Karpas-422 (cell line): Measurements from ENCODE around the gene DLAT. TPM values are rescaled to one million over a fixed set of nuclear protein-coding genes. Genes with fewer than 3 reads are reported as not detected.
"Not testable (repeated sequence)": the region's sequence is repeated elsewhere in the genome, so short reads cannot be mapped to it uniquely, and the experiment has no call there.

Source experiments
- DNase-seq: peaks from one replicate; pipeline ENCODE4 v3.0.0-alpha.2; 2015
- H2AFZ ChIP-seq: fragments of 200-600 bp; sonication (generic); 2 replicates; pipeline ENCODE4 v1.6.1; 2014; ENCODE audit warnings: antibody characterized with exemption, low read length, mixed read lengths
- H3K27ac ChIP-seq: fragments of 200-600 bp; sonication (generic); 2 replicates; pipeline ENCODE4 v1.5.1; 2014; ENCODE audit warnings: mild to moderate bottlenecking, low read length, moderate library complexity
- H3K27me3 ChIP-seq: fragments of 200-600 bp; sonication (generic); 2 replicates; pipeline ENCODE4 v1.6.1; 2014; ENCODE audit warnings: low read length, mixed read lengths
- H3K36me3 ChIP-seq: fragments of 200-600 bp; sonication (generic); 2 replicates; pipeline ENCODE4 v1.6.1; 2014; ENCODE audit warnings: low read length, mixed read lengths; ENCODE audit not compliant: insufficient read depth
- H3K4me1 ChIP-seq: fragments of 200-600 bp; sonication (generic); 2 replicates; pipeline ENCODE4 v1.6.1; 2014; ENCODE audit warnings: mild to moderate bottlenecking, low read length, mixed read lengths
- H3K4me2 ChIP-seq: fragments of 200-600 bp; sonication (generic); 2 replicates; pipeline ENCODE4 v1.6.1; 2014; ENCODE audit warnings: low read length, low read depth, mild to moderate bottlenecking; ENCODE audit not compliant: poor library complexity, severe bottlenecking
- H3K4me3 ChIP-seq: fragments of 200-600 bp; sonication (generic); 2 replicates; pipeline ENCODE4 v1.5.1; 2014; ENCODE audit warnings: mild to moderate bottlenecking, antibody characterized with exemption, low read length, mixed read lengths
- H3K79me2 ChIP-seq: fragments of 200-600 bp; sonication (generic); 2 replicates; pipeline ENCODE4 v1.6.1; 2014; ENCODE audit warnings: mild to moderate bottlenecking, low read length, mixed read lengths
- H3K9ac ChIP-seq: fragments of 200-600 bp; sonication (generic); 2 replicates; pipeline ENCODE4 v1.6.0; 2014; ENCODE audit warnings: low read length
- H3K9me2 ChIP-seq: fragments of 200-600 bp; sonication (generic), shearing (Covaris generic); replicated peaks from 2 replicates; pipeline ENCODE4 v1.6.0; 2014; ENCODE audit warnings: mild to moderate bottlenecking, low read length, moderate library complexity; ENCODE audit not compliant: insufficient read depth
- H3K9me3 ChIP-seq: fragments of 300-700, 200-600 bp; sonication (generic); 2 replicates; pipeline ENCODE4 v1.6.1; 2014; ENCODE audit warnings: low read length, mixed read lengths
- H4K20me1 ChIP-seq: fragments of 200-600 bp; sonication (generic); 2 replicates; pipeline ENCODE4 v1.6.1; 2014; ENCODE audit warnings: mild to moderate bottlenecking, antibody characterized with exemption, low read length, low read depth; ENCODE audit not compliant: insufficient read depth
- total RNA-seq: library from RNA; depleted of rRNA; stranded (reverse); fragments of >200 nt; shearing (Covaris generic); gene quantifications from 2 replicates; pipeline ENCODE4 v1.2.3, GENCODE V29; 2014; ENCODE audit warnings: low replicate concordance

Gene DLAT
- total RNA-seq, 1 experiment from 2014 or later = 39.8 TPM

GRCh38 chr11:111982019-111982464 lies 43.2 kb upstream of the DLAT start:
- H3K27ac ChIP-seq = no peak overlapping the region
- peak; percentile 79 for DNase-seq
- H4K20me1 ChIP-seq = no peaks in the 10 kb centered on the region
- H3K4me2 ChIP-seq = peak overlapping the region; percentile 32
- H3K27me3 ChIP-seq = no peaks in the 10 kb centered on the region
- H3K9ac ChIP-seq = no peak overlapping the region
- H2AFZ ChIP-seq = 0 out of 2 replicates have a peak overlapping the region, but pooled peaks have one; percentile 67
- no peak overlapping the region for H3K4me3 ChIP-seq
- H3K79me2 ChIP-seq = no peaks in the 10 kb centered on the region
- no peaks in the 10 kb centered on the region for H3K36me3 ChIP-seq
- no peaks in the 10 kb centered on the region for H3K9me3 ChIP-seq
- peaks cover 4% of the 10 kb centered on the region for H3K4me1 ChIP-seq
- H3K9me2 ChIP-seq = no peaks in the 10 kb centered on the region

GRCh38 chr11:111982541-111983186 lies 42.5 kb upstream of the DLAT start:
- Histone ChIP-seq H3K9ac (no peak overlapping the region), H3K27ac (no peak overlapping the region), H3K4me2 (peak overlapping the region; percentile 32), H2AFZ (0 out of 2 replicates have a peak overlapping the region, but pooled peaks have one; percentile 67), H3K4me3 (no peak overlapping the region), H3K36me3 (no peaks in the 10 kb centered on the region), H4K20me1 (no peaks in the 10 kb centered on the region), H3K9me3 (no peaks in the 10 kb centered on the region), H3K9me2 (no peaks in the 10 kb centered on the region), H3K27me3 (no peaks in the 10 kb centered on the region), H3K79me2 (no peaks in the 10 kb centered on the region), H3K4me1 (peaks cover 4% of the 10 kb centered on the region)
- no peak for DNase-seq

GRCh38 chr11:111983187-111983986 lies 41.8 kb upstream of the DLAT start:
- Histone ChIP-seq H3K4me2 (no peak overlapping the region), H3K9ac (no peak overlapping the region), H3K36me3 (no peaks in the 10 kb centered on the region)

GRCh38 chr11:111986589-111986988 lies 38.6 kb upstream of the DLAT start:
- H2AFZ ChIP-seq = no peak overlapping the region
- H3K4me3 ChIP-seq = no peak overlapping the region
- H3K27ac ChIP-seq = no peak overlapping the region
- no peak overlapping the region for H3K4me2 ChIP-seq
- no peaks in the 10 kb centered on the region for H3K9me2 ChIP-seq
- peaks cover 4% of the 10 kb centered on the region for H3K4me1 ChIP-seq
- H3K36me3 ChIP-seq = no peaks in the 10 kb centered on the region
- no peaks in the 10 kb centered on the region for H3K27me3 ChIP-seq
- no peak for DNase-seq
- H3K79me2 ChIP-seq = no peaks in the 10 kb centered on the region
- no peaks in the 10 kb centered on the region for H4K20me1 ChIP-seq
- no peaks in the 10 kb centered on the region for H3K9me3 ChIP-seq
- H3K9ac ChIP-seq = no peak overlapping the region

More at GRCh38 chr11:111983187-111983986, 41.8 kb upstream of the DLAT start:
- Histone ChIP-seq H2AFZ (no peak overlapping the region), H3K4me1 (peaks cover 4% of the 10 kb centered on the region), H3K27me3 (no peaks in the 10 kb centered on the region), H3K27ac (no peak overlapping the region), H4K20me1 (no peaks in the 10 kb centered on the region), H3K9me2 (no peaks in the 10 kb centered on the region), H3K4me3 (no peak overlapping the region), H3K79me2 (no peaks in the 10 kb centered on the region), H3K9me3 (no peaks in the 10 kb centered on the region)
- DNase-seq = no peak

GRCh38 chr11:111990381-111990780 lies 34.8 kb upstream of the DLAT start:
- Histone ChIP-seq H3K4me3 (no peak overlapping the region), H3K4me2 (no peak overlapping the region), H3K9ac (no peak overlapping the region), H3K27ac (no peak overlapping the region), H2AFZ (no peak overlapping the region), H3K36me3 (no peaks in the 10 kb centered on the region), H3K79me2 (no peaks in the 10 kb centered on the region), H3K9me3 (no peaks in the 10 kb centered on the region), H4K20me1 (no peaks in the 10 kb centered on the region), H3K4me1 (no peaks in the 10 kb centered on the region), H3K27me3 (no peaks in the 10 kb centered on the region), H3K9me2 (no peaks in the 10 kb centered on the region)
- DNase-seq = no peak

- H3K27ac ChIP-seq = no peak overlapping the region
- H3K4me2 ChIP-seq = no peak overlapping the region
- H4K20me1 ChIP-seq = no peaks in the 10 kb centered on the region
- no peak overlapping the region for H2AFZ ChIP-seq
- H3K4me1 ChIP-seq = no peaks in the 10 kb centered on the region
- H3K9ac ChIP-seq = no peak overlapping the region
- no peaks in the 10 kb centered on the region for H3K36me3 ChIP-seq
- DNase-seq = no peak
- H3K9me3 ChIP-seq = no peaks in the 10 kb centered on the region
- no peaks in the 10 kb centered on the region for H3K9me2 ChIP-seq
- no peaks in the 10 kb centered on the region for H3K79me2 ChIP-seq
- no peaks in the 10 kb centered on the region for H3K27me3 ChIP-seq
- no peak overlapping the region for H3K4me3 ChIP-seq
Observed at GRCh38 chr11:111992206-111992855, 32.9 kb upstream of the DLAT start.

GRCh38 chr11:111996129-111996528 lies 29.1 kb upstream of the DLAT start:
- no peaks in the 10 kb centered on the region for H3K27me3 ChIP-seq
- no peaks in the 10 kb centered on the region for H3K79me2 ChIP-seq
- no peak overlapping the region for H3K4me2 ChIP-seq
- H3K36me3 ChIP-seq = no peaks in the 10 kb centered on the region
- DNase-seq = no peak
- H3K4me1 ChIP-seq = no peaks in the 10 kb centered on the region
- no peaks in the 10 kb centered on the region for H4K20me1 ChIP-seq
- no peaks in the 10 kb centered on the region for H3K9me2 ChIP-seq
- no peaks in the 10 kb centered on the region for H3K9me3 ChIP-seq
- no peak overlapping the region for H2AFZ ChIP-seq
- H3K9ac ChIP-seq = no peak overlapping the region
- no peak overlapping the region for H3K4me3 ChIP-seq
- no peak overlapping the region for H3K27ac ChIP-seq

- DNase-seq, H3K4me1 ChIP-seq, H3K27ac ChIP-seq, H3K27me3 ChIP-seq, H3K9me2 ChIP-seq, H3K36me3 ChIP-seq, H3K9me3 ChIP-seq, H3K4me3 ChIP-seq, H3K79me2 ChIP-seq, H3K4me2 ChIP-seq, H4K20me1 ChIP-seq, H3K9ac ChIP-seq, H2AFZ ChIP-seq: not testable (repeated sequence)
Observed at GRCh38 chr11:111996669-111997068, 28.5 kb upstream of the DLAT start.
